HG02885 (cell line): Measurements from ENCODE around the gene ZNF384.
A peak's percentile ranks its signal among the peaks of the same experiment; 100 is the strongest.

Source experiments
- ATAC-seq: cut with Tn5 transposase; IDR thresholded peaks from one replicate; pipeline ENCODE4 v1.9.1; 2021; ENCODE audit warnings: mild to moderate bottlenecking; ENCODE audit not compliant: unreplicated experiment, poor library complexity

ZNF384 gene

DNA sequence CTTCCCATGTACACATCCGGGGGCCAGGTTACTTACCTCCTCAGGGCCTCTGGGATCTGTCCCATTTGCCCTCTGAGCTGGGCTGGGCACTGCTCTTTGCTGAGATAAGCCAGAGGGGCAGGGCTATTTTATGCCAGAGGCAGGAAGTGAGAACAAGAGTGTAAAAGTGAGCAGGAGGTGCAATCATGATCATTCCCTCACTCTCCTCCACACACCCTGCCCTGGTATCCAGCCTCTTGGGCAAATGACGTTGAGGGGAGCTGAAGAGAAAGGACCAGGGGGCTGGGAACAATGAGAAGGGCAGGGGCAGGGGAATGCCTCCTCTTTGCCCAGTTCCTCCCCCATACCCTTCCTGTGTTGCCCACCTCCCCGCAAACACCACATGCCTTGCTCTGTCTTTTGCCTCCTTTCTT lies 57.6 kb downstream of the ZNF384 start:
- ATAC-seq = no peak

- no peak for ATAC-seq
Observed at GRCh38 chr12:6630736-6631135, 58.4 kb downstream of the ZNF384 start.

DNA sequence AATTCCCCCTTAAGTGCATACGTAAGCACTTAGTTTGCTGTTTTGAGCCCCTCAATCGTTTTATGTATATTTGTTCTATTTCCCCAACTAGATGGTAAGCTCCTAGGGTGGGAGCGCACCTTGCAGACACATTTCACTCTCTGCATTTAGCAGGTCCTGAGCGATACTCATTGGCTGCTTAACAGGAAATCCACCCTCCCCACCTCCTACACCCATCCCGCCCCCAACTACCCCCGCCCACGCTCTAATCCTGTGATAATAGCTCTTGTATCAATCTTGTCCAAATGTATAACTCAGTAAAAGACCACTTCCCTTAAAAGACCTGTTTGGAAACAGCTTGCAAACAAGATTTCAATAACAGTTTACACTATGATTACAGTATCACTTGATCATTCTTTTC lies 61.6 kb downstream of the ZNF384 start:
- peak; percentile 42 for ATAC-seq

DNA sequence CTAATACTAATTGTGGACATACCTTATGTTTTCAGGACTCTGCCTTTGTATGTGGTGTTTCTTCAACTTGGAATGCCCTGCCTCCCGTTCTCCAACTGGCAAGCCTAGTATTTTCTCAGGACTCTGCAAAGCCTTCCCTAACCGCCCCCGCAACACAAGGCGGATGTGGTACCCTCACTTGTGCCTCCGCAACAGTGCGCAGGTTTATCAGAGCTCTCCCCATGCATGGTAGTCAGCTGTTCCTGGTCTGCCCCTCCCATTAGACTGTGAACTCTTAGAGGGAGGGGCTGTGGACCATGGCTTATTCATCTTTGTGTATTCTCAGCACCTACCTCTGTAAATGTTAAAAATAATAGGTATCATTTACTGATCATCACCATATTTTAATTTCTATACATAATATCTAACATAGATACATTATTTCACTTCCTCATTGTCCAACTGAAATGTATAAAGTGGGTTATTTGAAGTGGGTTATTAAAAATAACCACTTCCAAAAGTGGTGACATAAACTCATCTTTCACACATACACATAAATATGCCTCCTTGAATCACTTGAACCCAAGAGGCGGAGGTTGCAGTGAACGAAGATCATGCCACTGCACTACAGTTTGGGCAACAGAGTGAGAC lies 62.4 kb downstream of the ZNF384 start:
- peak; percentile 44 for ATAC-seq

- ATAC-seq = no peak
Observed at GRCh38 chr12:6620885-6621274, 68.3 kb downstream of the ZNF384 start.

DNA sequence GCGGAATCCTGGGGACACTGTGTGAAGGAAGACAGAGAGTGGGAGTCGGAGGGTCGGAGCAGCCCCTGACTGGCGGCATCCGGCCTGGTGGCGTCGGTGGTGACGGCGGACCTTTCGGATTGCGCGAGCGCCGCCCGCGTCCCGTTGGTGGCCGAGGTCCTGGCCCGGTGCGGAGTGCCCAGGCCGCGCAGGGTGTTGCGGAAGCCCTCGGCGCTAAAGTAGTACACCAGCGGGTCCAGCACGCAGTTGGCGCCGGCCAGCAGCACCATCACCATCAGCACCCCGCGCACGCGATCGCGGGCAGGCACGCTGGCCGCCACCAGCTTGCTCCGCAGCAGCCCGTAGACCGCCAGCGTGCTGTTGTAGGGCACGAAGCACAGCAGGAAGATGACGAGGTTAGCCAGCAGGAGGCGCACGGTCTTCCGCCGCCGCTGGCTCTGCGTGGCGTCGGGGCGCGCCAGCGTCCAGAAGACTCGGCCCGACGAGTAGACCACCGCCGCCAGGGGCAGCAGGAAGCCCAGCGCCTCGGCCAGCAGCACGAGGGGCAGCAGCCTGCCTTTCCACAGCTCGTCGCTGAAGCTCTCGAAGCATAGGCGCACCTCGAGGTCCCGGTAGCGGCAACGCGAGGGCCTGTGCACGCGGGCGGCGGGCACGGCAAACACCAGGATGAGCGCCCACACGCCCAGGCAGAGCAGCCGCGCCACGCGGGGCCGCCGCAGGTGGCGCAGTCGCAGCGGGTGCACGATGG lies 68.9 kb downstream of the ZNF384 start:
- no peak for ATAC-seq

GRCh38 chr12:6618483-6619225 lies 70.5 kb downstream of the ZNF384 start:
- ATAC-seq = no peak
